ENCODE measurements around the gene NT5C. TPM values are rescaled to one million over a fixed set of nuclear protein-coding genes. Genes with fewer than 3 reads are reported as not detected.

The NT5C gene
- total RNA-seq, 1 donor: 40.2 TPM

DNA sequence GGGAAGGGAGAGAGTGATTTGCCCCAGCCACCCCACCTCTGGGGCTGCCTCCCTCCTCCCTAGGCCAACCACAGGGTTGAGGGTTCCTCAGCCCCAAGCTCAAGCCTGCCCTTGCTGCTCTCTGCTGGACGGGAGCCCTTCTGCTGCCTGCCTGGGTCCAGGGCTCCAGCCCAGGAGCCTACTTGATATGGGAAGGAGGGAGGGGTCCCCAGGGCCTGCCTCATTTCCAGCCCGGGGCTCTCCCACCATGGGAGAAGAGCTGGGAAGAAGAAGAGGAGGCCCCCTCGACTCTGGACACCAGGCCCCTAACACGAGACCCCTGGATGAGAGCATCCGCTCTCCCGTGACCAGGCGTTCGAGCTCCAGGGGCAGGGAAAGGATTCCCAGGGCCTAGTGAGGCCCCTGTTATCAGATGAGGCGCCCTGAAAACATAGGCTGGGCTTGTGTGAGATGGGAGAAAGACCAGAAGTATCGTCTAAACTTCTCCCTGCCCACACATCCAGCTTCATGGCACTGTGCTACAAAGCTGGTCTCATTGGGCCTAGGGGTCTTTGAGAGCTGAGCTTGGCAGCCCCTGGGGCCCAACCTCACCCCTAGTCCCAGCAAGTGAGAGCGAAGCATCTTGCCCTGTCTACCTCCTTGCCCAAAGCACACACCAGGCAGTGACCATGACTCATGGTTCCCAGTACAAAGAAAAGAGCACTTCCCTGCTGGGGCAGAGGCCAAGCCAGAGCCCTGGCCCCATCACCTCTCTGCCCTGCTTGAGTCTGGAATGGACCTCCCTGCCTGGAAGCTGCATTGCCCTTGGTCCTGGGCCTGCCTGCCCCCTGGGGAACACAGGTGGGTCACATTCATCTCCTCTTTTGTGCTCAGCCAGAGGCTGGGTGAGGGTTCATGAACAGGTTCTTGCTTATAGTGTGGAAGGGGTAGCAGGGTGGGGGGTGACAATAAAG lies 42.8 kb downstream of the NT5C start:
- no peak for DNase-seq (ENCODE audit: low read depth)
- TF ChIP-seq, protein P1, sequence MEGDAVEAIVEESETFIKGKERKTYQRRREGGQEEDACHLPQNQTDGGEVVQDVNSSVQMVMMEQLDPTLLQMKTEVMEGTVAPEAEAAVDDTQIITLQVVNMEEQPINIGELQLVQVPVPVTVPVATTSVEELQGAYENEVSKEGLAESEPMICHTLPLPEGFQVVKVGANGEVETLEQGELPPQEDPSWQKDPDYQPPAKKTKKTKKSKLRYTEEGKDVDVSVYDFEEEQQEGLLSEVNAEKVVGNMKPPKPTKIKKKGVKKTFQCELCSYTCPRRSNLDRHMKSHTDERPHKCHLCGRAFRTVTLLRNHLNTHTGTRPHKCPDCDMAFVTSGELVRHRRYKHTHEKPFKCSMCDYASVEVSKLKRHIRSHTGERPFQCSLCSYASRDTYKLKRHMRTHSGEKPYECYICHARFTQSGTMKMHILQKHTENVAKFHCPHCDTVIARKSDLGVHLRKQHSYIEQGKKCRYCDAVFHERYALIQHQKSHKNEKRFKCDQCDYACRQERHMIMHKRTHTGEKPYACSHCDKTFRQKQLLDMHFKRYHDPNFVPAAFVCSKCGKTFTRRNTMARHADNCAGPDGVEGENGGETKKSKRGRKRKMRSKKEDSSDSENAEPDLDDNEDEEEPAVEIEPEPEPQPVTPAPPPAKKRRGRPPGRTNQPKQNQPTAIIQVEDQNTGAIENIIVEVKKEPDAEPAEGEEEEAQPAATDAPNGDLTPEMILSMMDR (IDR thresholded peaks at IDR 0.05; ENCODE audit: insufficient read depth, low read depth, low read length): no peak
- H3K4me3 ChIP-seq (ENCODE audit: low read depth, low read length): peak overlapping the region; percentile 70

DNA sequence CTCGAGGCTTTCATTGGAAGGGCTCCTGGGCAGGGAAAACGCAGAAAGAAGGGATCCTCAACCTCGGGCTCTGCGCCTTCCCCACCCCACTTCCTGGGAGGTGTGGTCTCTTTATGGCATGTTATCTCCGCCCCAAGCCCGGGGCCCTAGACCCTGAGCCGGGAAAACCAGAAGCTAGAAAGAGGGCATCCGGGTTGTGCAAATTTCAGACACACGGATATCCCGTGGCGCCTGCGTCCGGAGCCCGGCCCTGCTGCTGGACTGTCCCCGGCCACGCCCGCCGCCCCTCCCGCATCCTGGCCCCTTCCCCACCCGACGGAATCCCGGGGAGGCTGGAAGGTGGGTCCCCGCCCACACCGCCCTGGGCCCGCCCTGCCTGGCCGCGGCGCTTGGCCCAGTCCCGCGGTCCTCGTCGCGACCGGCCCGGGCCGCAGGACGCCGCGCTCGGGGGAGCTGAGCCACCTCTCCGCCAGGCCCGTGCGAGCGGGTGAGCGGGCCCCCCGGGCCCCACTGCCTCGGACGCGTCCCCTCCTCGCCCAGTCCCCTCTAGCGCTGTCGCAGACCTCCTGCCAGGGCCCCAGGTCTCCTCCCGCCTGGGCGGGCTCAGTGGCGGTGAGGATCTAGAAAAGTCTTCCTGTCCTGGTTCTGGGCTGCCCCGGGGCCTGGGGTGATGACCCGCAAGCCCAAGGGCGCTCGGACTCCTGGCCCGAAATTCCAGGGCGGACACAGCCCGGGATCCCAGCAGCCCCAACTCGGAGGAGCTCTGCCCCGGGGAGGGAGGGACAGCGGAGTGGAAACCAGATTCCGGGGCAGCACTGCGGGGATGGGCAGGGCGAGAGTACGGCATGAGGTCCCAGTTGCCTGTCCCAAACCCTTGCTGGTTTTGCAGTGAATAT lies 43.7 kb downstream of the NT5C start, which contains the start of gene SLC16A5:
Gene SLC16A5 (plus strand): TSS at position 397 of the 896 bp plus-strand sequence. CDS start 5,683 bp downstream, outside the sequence.
- peak; percentile 95 for DNase-seq (ENCODE audit: low read depth)

DNA sequence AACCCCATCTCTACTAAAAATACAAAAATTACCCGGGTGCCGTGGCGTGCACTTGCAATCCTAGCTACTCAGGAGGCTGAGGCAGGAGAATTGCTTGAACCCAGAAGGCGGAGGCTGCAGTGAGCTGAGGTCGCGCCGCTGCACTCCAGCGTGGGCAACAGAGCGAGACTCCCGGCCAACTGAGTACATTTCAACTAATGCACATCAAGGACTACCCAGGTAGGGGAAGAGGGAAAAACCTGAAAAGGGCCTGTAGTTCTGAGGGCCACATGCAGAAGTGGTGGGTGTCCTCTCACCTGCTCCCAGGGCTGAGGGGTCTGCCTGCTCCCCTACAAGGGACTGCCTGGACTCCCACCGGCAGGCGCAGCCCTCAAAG lies 44.4 kb downstream of the NT5C start:
- DNase-seq (ENCODE audit: low read depth): no peak
- peak overlapping the region; percentile 70 for H3K4me3 ChIP-seq (ENCODE audit: low read depth, low read length)

More for the DNA sequence above, 43.7 kb downstream of the NT5C start, which contains the start of gene SLC16A5:
- peak within 1 kb of the TSS; percentile 70 for H3K4me3 ChIP-seq (ENCODE audit: low read depth, low read length)
- TF ChIP-seq, protein P1 (IDR thresholded peaks at IDR 0.05; ENCODE audit: insufficient read depth, low read depth, low read length): no peak

DNA sequence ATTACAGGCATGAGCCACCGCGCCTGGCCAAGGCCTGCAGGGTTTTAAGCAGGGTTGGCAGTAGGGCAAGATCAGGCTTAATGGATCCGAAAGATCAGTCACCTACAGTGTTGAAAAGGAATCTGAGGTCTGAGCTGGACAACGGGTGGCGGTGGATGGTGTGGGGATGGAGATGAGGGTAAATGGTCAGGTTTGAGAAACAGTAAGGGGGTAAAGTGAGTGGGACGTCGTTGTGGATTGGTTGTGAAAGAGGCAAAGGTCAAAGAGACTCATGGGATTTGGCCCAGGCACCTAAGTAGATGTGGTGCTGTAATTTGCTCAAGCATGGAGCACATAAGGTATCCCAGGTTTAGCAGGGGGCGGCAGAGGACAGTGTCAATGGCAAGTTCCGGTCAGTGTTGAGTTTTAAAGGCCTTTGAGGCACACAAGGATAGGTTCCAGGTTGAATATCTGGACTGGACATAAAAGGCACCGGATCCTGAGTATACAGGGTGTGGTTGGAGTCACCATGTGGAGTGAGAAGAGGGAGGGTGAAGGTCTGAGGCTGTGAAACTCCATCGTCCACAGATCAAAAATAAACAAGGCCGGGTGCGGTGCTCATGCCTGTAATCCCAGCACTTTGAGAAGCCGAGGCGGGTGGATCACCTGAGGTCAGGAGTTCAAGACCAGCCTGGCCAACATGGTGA lies 44.9 kb downstream of the NT5C start:
- TF ChIP-seq, protein P1 (IDR thresholded peaks at IDR 0.05; ENCODE audit: insufficient read depth, low read depth, low read length): no peak
- no peak for DNase-seq (ENCODE audit: low read depth)
- H3K4me3 ChIP-seq (ENCODE audit: low read depth, low read length): peak overlapping the region; percentile 70

More for the DNA sequence above, 44.4 kb downstream of the NT5C start:
- TF ChIP-seq, protein P1 (IDR thresholded peaks at IDR 0.05; ENCODE audit: insufficient read depth, low read depth, low read length): no peak

DNA sequence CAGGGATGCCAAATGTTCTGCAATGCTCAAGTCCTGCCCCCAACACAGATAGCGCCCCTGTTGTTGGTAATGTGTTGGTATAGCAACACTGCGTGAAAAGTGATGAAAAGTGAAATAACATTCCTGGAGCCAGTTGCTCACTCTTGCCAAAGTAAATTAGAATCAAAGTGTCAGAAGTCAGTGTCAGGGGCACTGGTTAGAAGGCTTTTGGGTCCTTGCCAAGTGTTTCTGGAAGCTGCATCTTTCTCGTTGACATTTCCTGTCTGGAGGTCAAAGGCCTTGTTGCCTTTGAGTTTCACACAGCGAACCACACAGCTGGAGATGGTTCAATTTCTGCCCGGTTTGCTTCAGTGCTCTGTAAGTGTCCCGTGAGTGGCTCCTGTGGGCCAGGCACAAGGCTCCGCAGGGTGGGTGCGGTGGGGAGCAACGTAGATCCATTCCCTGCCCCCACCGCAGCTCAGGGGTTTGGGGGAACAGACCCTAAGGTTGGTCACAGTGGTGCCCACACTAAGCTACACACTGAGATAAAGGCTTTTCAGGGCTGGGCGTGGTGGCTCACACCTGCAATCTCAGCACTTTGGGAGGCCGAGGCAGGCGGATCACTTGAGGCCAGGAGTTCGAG lies 47.4 kb downstream of the NT5C start:
- DNase-seq (ENCODE audit: low read depth): peak; percentile 48
- TF ChIP-seq, protein P1 (IDR thresholded peaks at IDR 0.05; ENCODE audit: insufficient read depth, low read depth, low read length): no peak
- H3K4me3 ChIP-seq (ENCODE audit: low read depth, low read length): no peak overlapping the region

DNA sequence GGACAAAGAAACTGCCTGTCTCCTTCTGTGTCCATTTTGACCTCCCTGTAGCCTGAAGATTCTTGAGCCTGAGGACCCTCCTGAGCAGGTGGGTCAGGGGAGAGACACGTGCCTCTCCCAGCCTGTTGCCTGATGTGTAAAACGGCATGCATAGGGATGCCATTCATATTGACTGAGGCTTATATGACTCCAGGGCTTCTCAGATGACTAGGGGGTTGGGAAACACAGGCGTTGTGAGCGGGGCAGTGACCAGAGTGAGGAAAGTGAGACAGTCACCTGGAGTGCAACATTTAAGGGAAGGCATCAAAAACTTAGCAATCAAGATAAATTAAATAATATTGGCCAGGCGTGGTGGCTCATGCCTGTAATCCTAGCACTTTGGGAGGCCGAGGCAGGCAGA lies 48.9 kb downstream of the NT5C start:
- no peak overlapping the region for H3K4me3 ChIP-seq (ENCODE audit: low read depth, low read length)
- DNase-seq (ENCODE audit: low read depth): no peak
- TF ChIP-seq, protein P1 (IDR thresholded peaks at IDR 0.05; ENCODE audit: insufficient read depth, low read depth, low read length): no peak
